IMR-90 (cell line): ENCODE results near the gene VPS41. TPM values are rescaled to one million over a fixed set of nuclear protein-coding genes. Genes with fewer than 3 reads are reported as not detected.

Source experiments
- ATAC-seq: fragments of 200-7000 bp; cut with Tn5 transposase; 2 replicates; pipeline ENCODE4 v1.9.1; 2020; ENCODE audit warnings: low read depth, mild to moderate bottlenecking, moderate library complexity
- BruUV-seq: library from RNA; stranded (reverse); fragments of 400-500 nt; replicated peaks from 2 replicates; lab custom pipeline; 2021; lab: Mats Ljungman, UMichigan
- CTCF ChIA-PET: fragments of 300-600 bp; formaldehyde crosslinking; extraction: SDS; loops from one replicate; lab custom pipeline; 2021; ENCODE audit warnings: antibody characterized with exemption; lab: Yijun Ruan, JAX
- POLR2A ChIA-PET: fragments of 300-600 bp; sonication (Branson Sonifier 250); formaldehyde crosslinking; loops from one replicate; lab custom pipeline; 2022; ENCODE audit warnings: antibody characterized with exemption; ENCODE audit not compliant: unreplicated experiment; lab: Charles Lee
- DNase-seq: peaks from one replicate; pipeline ENCODE4 v3.0.0; 2013
- H2AFZ ChIP-seq: replicated peaks from 2 replicates; pipeline ENCODE3; 2013; ENCODE audit warnings: low read length, mild to moderate bottlenecking; ENCODE audit not compliant: poor library complexity
- H2AK5ac ChIP-seq: 2 replicates; pipeline ENCODE4 v1.6.1; 2013; ENCODE audit warnings: low read depth, low read length, inconsistent platforms
- H2AK9ac ChIP-seq: replicated peaks from 2 replicates; pipeline ENCODE3; 2013; ENCODE audit warnings: mild to moderate bottlenecking, low read depth, low read length, moderate library complexity; ENCODE audit not compliant: poor library complexity
- H2BK120ac ChIP-seq: 2 replicates; pipeline ENCODE4 v1.6.1; 2013; ENCODE audit warnings: low read depth, low read length, inconsistent platforms
- H2BK15ac ChIP-seq: 3 replicates; pipeline ENCODE4 v1.6.1; 2013; ENCODE audit warnings: low read depth, low read length, inconsistent platforms
- H2BK20ac ChIP-seq: 2 replicates; pipeline ENCODE4 v1.6.1; 2013; ENCODE audit warnings: low read depth, mild to moderate bottlenecking, inconsistent platforms, low read length, moderate library complexity
- H2BK5ac ChIP-seq: 2 replicates; pipeline ENCODE4 v1.6.1; 2013; ENCODE audit warnings: mild to moderate bottlenecking, low read depth, low read length, inconsistent platforms; ENCODE audit not compliant: poor library complexity, severe bottlenecking
- H3K14ac ChIP-seq: replicated peaks from 2 replicates; pipeline ENCODE4 v1.6.1; 2013; ENCODE audit warnings: low read depth, low read length, inconsistent platforms
- H3K18ac ChIP-seq: 2 replicates; pipeline ENCODE4 v1.6.1; 2013; ENCODE audit warnings: low read depth, low read length, control low read depth
- H3K23ac ChIP-seq: 2 replicates; pipeline ENCODE4 v1.6.1; 2013; ENCODE audit warnings: low read depth, low read length, inconsistent platforms
- H3K27ac ChIP-seq: 2 replicates; pipeline ENCODE4 v1.5.1; 2013; ENCODE audit warnings: mild to moderate bottlenecking, control low read depth, low read length; ENCODE audit not compliant: insufficient read depth
- H3K27me3 ChIP-seq: 2 replicates; pipeline ENCODE4 v1.6.1; 2013; ENCODE audit warnings: low read length; ENCODE audit not compliant: control insufficient read depth, insufficient read depth
- H3K36me3 ChIP-seq: 2 replicates; pipeline ENCODE4 v1.6.1; 2013; ENCODE audit warnings: low read length, mixed read lengths; ENCODE audit not compliant: control insufficient read depth, insufficient read depth
- H3K4ac ChIP-seq: 2 replicates; pipeline ENCODE4 v1.6.1; 2013; ENCODE audit warnings: low read depth, low read length, inconsistent platforms
- H3K4me1 ChIP-seq: 2 replicates; pipeline ENCODE4 v1.6.1; 2013; ENCODE audit warnings: low read length, mixed read lengths; ENCODE audit not compliant: control insufficient read depth, insufficient read depth
- H3K4me2 ChIP-seq: 2 replicates; pipeline ENCODE4 v1.6.1; 2013; ENCODE audit warnings: low read depth, mild to moderate bottlenecking, control low read depth, low read length, moderate library complexity
- H3K4me3 ChIP-seq: 2 replicates; pipeline ENCODE4 v1.5.1; 2013; ENCODE audit warnings: low read depth, mild to moderate bottlenecking, control low read depth, low read length, moderate library complexity; ENCODE audit not compliant: insufficient read depth
- H3K56ac ChIP-seq: 2 replicates; pipeline ENCODE4 v1.6.1; 2013; ENCODE audit warnings: low read length, inconsistent platforms; ENCODE audit not compliant: insufficient read depth; ENCODE audit errors: extremely low read depth
- H3K79me1 ChIP-seq, 2 experiments: 2 replicates each; pipeline ENCODE4 v1.6.1; 2013; ENCODE audit warnings: low read length in 2 of 2, inconsistent platforms in 1 of 2, low read depth in 1 of 2
- H3K9ac ChIP-seq: 2 replicates; pipeline ENCODE4 v1.6.1; 2013; ENCODE audit warnings: low read depth, low read length, control low read depth
- H3K9me1 ChIP-seq: 2 replicates; pipeline ENCODE4 v1.6.1; 2013; ENCODE audit warnings: low read length, inconsistent platforms; ENCODE audit not compliant: insufficient read depth
- H3K9me3 ChIP-seq: 2 replicates; pipeline ENCODE4 v1.6.1; 2013; ENCODE audit warnings: low read length; ENCODE audit not compliant: control insufficient read depth, insufficient read depth
- H4K20me1 ChIP-seq: 2 replicates; pipeline ENCODE4 v1.6.1; 2013; ENCODE audit warnings: low read length, inconsistent platforms; ENCODE audit not compliant: insufficient read depth
- H4K5ac ChIP-seq: 2 replicates; pipeline ENCODE4 v1.6.1; 2013; ENCODE audit warnings: mild to moderate bottlenecking, low read depth, low read length, control low read depth
- H4K8ac ChIP-seq, 2 experiments: 2 replicates each; pipeline ENCODE4 v1.6.1; 2013; ENCODE audit warnings: low read depth in 2 of 2, low read length in 2 of 2, control low read depth in 1 of 2, inconsistent platforms in 1 of 2
- H4K91ac ChIP-seq: 2 replicates; pipeline ENCODE4 v1.6.1; 2013; ENCODE audit warnings: low read depth, low read length, inconsistent platforms; ENCODE audit not compliant: insufficient read depth
- BHLHE40 ChIP-seq: fragments of 150-350 bp; IDR thresholded peaks from 2 replicates; pipeline ENCODE4 v1.6.1; 2016; ENCODE audit warnings: mild to moderate bottlenecking, low read depth, low read length
- CEBPB ChIP-seq: IDR thresholded peaks from 2 replicates; pipeline ENCODE4 v1.6.1; 2012; ENCODE audit warnings: low read depth, low read length, improper control_type of control experiment
- RAD21 ChIP-seq: IDR thresholded peaks from 2 replicates; pipeline ENCODE4 v1.6.1; 2012; ENCODE audit warnings: low read length, improper control_type of control experiment
- WGBS, 2 experiments: methylation state at CpG; one replicate each; pipeline versions ENCODE4 v1.1.5 to v1.1.7; 2013; ENCODE audit warnings: missing lambda C conversion rate in 2 of 2; ENCODE audit not compliant: insufficient read length in 1 of 2; ENCODE audit errors: extremely low coverage in 2 of 2; 5-methylcytosine and 5-hydroxymethylcytosine counted together
- dilution Hi-C: fragments of 300-500 bp; cut with HindIII; formaldehyde crosslinking; loops from one replicate; pipeline ENCODE4 v1.14.3; 2018; ENCODE audit warnings: low sequenced_read_pairs; ENCODE audit not compliant: unreplicated experiment
- in situ Hi-C: fragments of 300-500 bp; cut with MboI; formaldehyde crosslinking; loops from 3 replicates; pipeline ENCODE4 v1.14.3; 2019; ENCODE audit warnings: low sequenced_read_pairs, inconsistent platforms, mixed read lengths
- intact Hi-C: fragments of 100-400 bp; cut with micrococcal nuclease; formaldehyde crosslinking; loops from 2 replicates; pipeline ENCODE4 v1.10.0; 2022
- polyA plus RNA-seq, 3 experiments: library from polyadenylated mRNA; depleted of rRNA; stranded (reverse); fragments of >200 nt; gene quantifications; 2 replicates each; pipeline ENCODE4 v1.2.3, GENCODE V29; 2012; ENCODE audit warnings: low replicate concordance in 1 of 3
- total RNA-seq: library from RNA; depleted of rRNA; stranded (reverse); fragments of >200 nt; gene quantifications from 2 replicates; pipeline ENCODE4 v1.2.3, GENCODE V29; 2012

VPS41 gene
- total and polyA plus RNA-seq, 2 of the 4 experiments (the other 2 are of a cell fraction), result 16.0 to 28.0 TPM

- Histone ChIP-seq H3K27me3 (no peaks in the 10 kb centered on the region), H3K36me3 (no peaks in the 10 kb centered on the region), H2AK9ac (no peak overlapping the region), H3K9me1 (no peaks in the 10 kb centered on the region), H3K79me1 (no peaks in the 10 kb centered on the region), H3K4me1 (no peaks in the 10 kb centered on the region), H2BK20ac (no peak overlapping the region), H3K4ac (no peak overlapping the region), H3K14ac (no peak overlapping the region), H3K4me2 (no peak overlapping the region), H4K5ac (no peak overlapping the region), H4K8ac (no peak overlapping the region), H2AK5ac (no peak overlapping the region), H2AFZ (no peak overlapping the region), H4K20me1 (no peaks in the 10 kb centered on the region), H3K9me3 (no peaks in the 10 kb centered on the region), H3K23ac (no peak overlapping the region), H4K91ac (no peak overlapping the region), H3K18ac (no peak overlapping the region), H2BK15ac (no peak overlapping the region), H2BK120ac (no peak overlapping the region), H2BK5ac (no peak overlapping the region), H3K56ac (no peak overlapping the region), H3K9ac (no peak overlapping the region), H3K27ac (no peak overlapping the region), H3K4me3 (no peak overlapping the region)
- in situ Hi-C loops (loop anchor here (25.0 kb wide), 1 partner anchor 534 kb away; no protein-coding TSS in a partner anchor), intact Hi-C loops (no loop called here), dilution Hi-C loops (no loop called here)
- DNase-seq, result no peak
- BruUV-seq, result no TSS peak
- no CpG with 5 or more reads among the region's 3 CpGs for WGBS, 2 experiments
- TF ChIP-seq BHLHE40 (no peak), CEBPB (no peak), RAD21 (no peak)
- ChIA-PET CTCF (no interaction called here), POLR2A (no interaction called here)
- ATAC-seq, result no peak
Observed at GRCh38 chr7:38928506-38928905, 19.5 kb upstream of the VPS41 start.
